ENCODE measurements around the gene AMN1.

The AMN1 gene

GRCh38 chr12:31627456-31628054, 101.3 kb downstream of the AMN1 start:
- DNase-seq = no peak

GRCh38 chr12:31626270-31626995, 102.4 kb downstream of the AMN1 start:
- no peak for DNase-seq

- DNase-seq = no peak
These were observed 106.8 kb downstream of the AMN1 start for GRCh38 chr12:31622038-31622437.
